Central memory CD8-positive, alpha-beta T cell (primary cell): ENCODE measurements around the gene TGM4.
"Not testable (repeated sequence)": the region's sequence is repeated elsewhere in the genome, so short reads cannot be mapped to it uniquely, and the experiment has no call there.

ENCODE experiments used
- ATAC-seq: fragments of 150-1000 bp; cut with Tn5 transposase; replicated peaks from 2 replicates; pipeline ENCODE4 v1.10.0; 2022; ENCODE audit warnings: mild to moderate bottlenecking, moderate FRiP score, moderate number of reproducible peaks; ENCODE audit not compliant: poor library complexity, severe bottlenecking; ENCODE audit errors: extremely low read depth
- DNase-seq, 2 donors: peaks; one replicate each; pipeline ENCODE4 v3.0.0; 2021; ENCODE audit warnings: low spot score in 2 of 2
- H3K27ac Mint-ChIP-seq: one replicate; pipeline ENCODE4 v1.8.0; 2022; ENCODE audit warnings: low read depth, mild to moderate bottlenecking, moderate library complexity, mixed read lengths
- H3K27me3 Mint-ChIP-seq: one replicate; pipeline ENCODE4 v1.8.0; 2022; ENCODE audit warnings: mixed read lengths
- H3K36me3 Mint-ChIP-seq: one replicate; pipeline ENCODE4 v1.8.0; 2022; ENCODE audit warnings: mild to moderate bottlenecking, moderate library complexity, mixed read lengths; ENCODE audit not compliant: insufficient read depth
- H3K4me1 Mint-ChIP-seq: one replicate; pipeline ENCODE4 v1.8.0; 2022; ENCODE audit warnings: mixed read lengths
- H3K4me3 Mint-ChIP-seq: one replicate; pipeline ENCODE4 v1.8.0; 2022; ENCODE audit warnings: mild to moderate bottlenecking, moderate library complexity, mixed read lengths
- H3K9me3 Mint-ChIP-seq: one replicate; pipeline ENCODE4 v1.8.0; 2022; ENCODE audit warnings: mixed read lengths

The TGM4 gene

GRCh38 chr3:44874308-44874707, at the start of gene TGM4:
Gene TGM4 (plus strand): TSS chr3:44874608. CDS start chr3:44874679, 71 bp downstream.
- H3K27me3 Mint-ChIP-seq = no peaks in the 10 kb centered on the region
- no peaks in the 10 kb centered on the region for H3K4me1 Mint-ChIP-seq
- H3K4me3 Mint-ChIP-seq = no peak within 1 kb of the TSS
- ATAC-seq (no peak), DNase-seq (no peak)
- no peak within 1 kb of the TSS for H3K27ac Mint-ChIP-seq
- H3K36me3 Mint-ChIP-seq = no peaks in the 10 kb centered on the region
- H3K9me3 Mint-ChIP-seq = no peaks in the 10 kb centered on the region

GRCh38 chr3:44825264-44825925, 49.0 kb upstream of the TGM4 start:
- Mint-ChIP-seq H3K27ac (no peak overlapping the region), H3K4me3 (no peak overlapping the region), H3K9me3 (no peaks in the 10 kb centered on the region), H3K4me1 (no peaks in the 10 kb centered on the region), H3K36me3 (no peaks in the 10 kb centered on the region), H3K27me3 (no peaks in the 10 kb centered on the region)
- DNase-seq = no peak
- no peak for ATAC-seq

- ATAC-seq = no peak
- Mint-ChIP-seq H3K4me1 (no peaks in the 10 kb centered on the region), H3K27me3 (no peaks in the 10 kb centered on the region), H3K9me3 (no peaks in the 10 kb centered on the region), H3K27ac (no peak overlapping the region), H3K36me3 (no peaks in the 10 kb centered on the region), H3K4me3 (no peak overlapping the region)
- no peak for DNase-seq
Observed at GRCh38 chr3:44827196-44827595, 47.2 kb upstream of the TGM4 start.

- peaks cover 6% of the 10 kb centered on the region for H3K9me3 Mint-ChIP-seq
- H3K4me1 Mint-ChIP-seq = no peaks in the 10 kb centered on the region
Observed at GRCh38 chr3:44831232-44831631, 43.2 kb upstream of the TGM4 start.

GRCh38 chr3:44832032-44832431, 42.4 kb upstream of the TGM4 start:
- Mint-ChIP-seq H3K9me3 (peaks cover 13% of the 10 kb centered on the region), H3K36me3 (no peaks in the 10 kb centered on the region), H3K4me1 (no peaks in the 10 kb centered on the region), H3K27me3 (no peaks in the 10 kb centered on the region), H3K4me3 (no peak overlapping the region), H3K27ac (no peak overlapping the region)
- ATAC-seq = no peak
- DNase-seq = no peak

More at GRCh38 chr3:44831232-44831631, 43.2 kb upstream of the TGM4 start:
- ATAC-seq (no peak), DNase-seq (no peak)
- no peaks in the 10 kb centered on the region for H3K36me3 Mint-ChIP-seq
- no peak overlapping the region for H3K27ac Mint-ChIP-seq
- H3K27me3 Mint-ChIP-seq = no peaks in the 10 kb centered on the region
- no peak overlapping the region for H3K4me3 Mint-ChIP-seq

- no peaks in the 10 kb centered on the region for H3K36me3 Mint-ChIP-seq
- H3K4me1 Mint-ChIP-seq = no peaks in the 10 kb centered on the region
- H3K4me3 Mint-ChIP-seq = no peak overlapping the region
- no peak overlapping the region for H3K27ac Mint-ChIP-seq
- DNase-seq (no peak), ATAC-seq (no peak)
- no peaks in the 10 kb centered on the region for H3K27me3 Mint-ChIP-seq
- H3K9me3 Mint-ChIP-seq = peaks cover 15% of the 10 kb centered on the region
Observed at GRCh38 chr3:44832965-44833364, 41.4 kb upstream of the TGM4 start.

GRCh38 chr3:44833394-44833793, 41.0 kb upstream of the TGM4 start:
- no peaks in the 10 kb centered on the region for H3K27me3 Mint-ChIP-seq
- H3K36me3 Mint-ChIP-seq = no peaks in the 10 kb centered on the region
- DNase-seq (no peak), ATAC-seq (no peak)
- no peak overlapping the region for H3K4me3 Mint-ChIP-seq
- H3K4me1 Mint-ChIP-seq = no peaks in the 10 kb centered on the region
- peaks cover 15% of the 10 kb centered on the region for H3K9me3 Mint-ChIP-seq
- no peak overlapping the region for H3K27ac Mint-ChIP-seq

GRCh38 chr3:44835684-44836083, 38.7 kb upstream of the TGM4 start:
- no peaks in the 10 kb centered on the region for H3K4me1 Mint-ChIP-seq
- no peak overlapping the region for H3K27ac Mint-ChIP-seq
- ATAC-seq (no peak), DNase-seq (no peak)
- no peak overlapping the region for H3K4me3 Mint-ChIP-seq
- H3K27me3 Mint-ChIP-seq = no peaks in the 10 kb centered on the region
- peaks cover 15% of the 10 kb centered on the region for H3K9me3 Mint-ChIP-seq
- no peaks in the 10 kb centered on the region for H3K36me3 Mint-ChIP-seq

- H3K4me3 Mint-ChIP-seq = no peak overlapping the region
- ATAC-seq (no peak), DNase-seq (no peak)
- no peak overlapping the region for H3K27ac Mint-ChIP-seq
- no peaks in the 10 kb centered on the region for H3K27me3 Mint-ChIP-seq
- no peaks in the 10 kb centered on the region for H3K9me3 Mint-ChIP-seq
- no peaks in the 10 kb centered on the region for H3K4me1 Mint-ChIP-seq
- H3K36me3 Mint-ChIP-seq = peaks cover 5% of the 10 kb centered on the region
Observed at GRCh38 chr3:44842376-44842775, 32.0 kb upstream of the TGM4 start.

- Mint-ChIP-seq H3K9me3 (no peaks in the 10 kb centered on the region), H3K4me3 (no peak overlapping the region), H3K27ac (no peak overlapping the region), H3K4me1 (no peaks in the 10 kb centered on the region), H3K27me3 (no peaks in the 10 kb centered on the region), H3K36me3 (peaks cover 5% of the 10 kb centered on the region)
- no peak for ATAC-seq
- no peak for DNase-seq
Observed at GRCh38 chr3:44845528-44846520, 28.6 kb upstream of the TGM4 start.

GRCh38 chr3:44848634-44849033, 25.8 kb upstream of the TGM4 start:
- no peak overlapping the region for H3K27ac Mint-ChIP-seq
- H3K9me3 Mint-ChIP-seq = no peaks in the 10 kb centered on the region
- H3K4me3 Mint-ChIP-seq = no peak overlapping the region
- no peak for ATAC-seq
- no peaks in the 10 kb centered on the region for H3K27me3 Mint-ChIP-seq
- no peaks in the 10 kb centered on the region for H3K4me1 Mint-ChIP-seq
- DNase-seq = no peak
- H3K36me3 Mint-ChIP-seq = peaks cover 5% of the 10 kb centered on the region

- not testable (repeated sequence) for H3K4me1 Mint-ChIP-seq, DNase-seq, H3K27ac Mint-ChIP-seq, H3K36me3 Mint-ChIP-seq, H3K9me3 Mint-ChIP-seq, ATAC-seq, H3K27me3 Mint-ChIP-seq, H3K4me3 Mint-ChIP-seq
Observed at GRCh38 chr3:44856663-44857062, 17.7 kb upstream of the TGM4 start.

- Mint-ChIP-seq H3K9me3 (no peaks in the 10 kb centered on the region), H3K4me3 (no peak overlapping the region), H3K27me3 (no peaks in the 10 kb centered on the region), H3K27ac (no peak overlapping the region), H3K36me3 (peaks cover 9% of the 10 kb centered on the region), H3K4me1 (peaks cover 28% of the 10 kb centered on the region)
- DNase-seq = no peak
- ATAC-seq = no peak
Observed at GRCh38 chr3:44860117-44860516, 14.3 kb upstream of the TGM4 start.
